ENCODE measurements around the gene TFAP2B.

GRCh38 chr6:50849796-50850180, 31.1 kb downstream of the TFAP2B start:
- no peak for TF ChIP-seq CTCF (conservative IDR thresholded peaks at IDR 0.05; ENCODE audit: low read depth, low read length)
- no peak for TF ChIP-seq EZH2 (IDR thresholded peaks at IDR 0.05; ENCODE audit: borderline replicate concordance, low read depth, low read length, poor library complexity, severe bottlenecking)

Measured in A673 (cell line).